K562 (cell line): ENCODE results near the gene TTC8. TPM values are rescaled to one million over a fixed set of nuclear protein-coding genes. Genes with fewer than 3 reads are reported as not detected.

ENCODE experiments used
- ATAC-seq: fragments of 200-7000 bp; cut with Tn5 transposase; 3 replicates; pipeline ENCODE4 v1.9.1; 2020; ENCODE audit warnings: moderate library complexity
- BruUV-seq: library from RNA; stranded (reverse); fragments of 400-500 nt; replicated peaks from 2 replicates; lab custom pipeline; 2021; lab: Mats Ljungman, UMichigan
- CTCF ChIA-PET: fragments of 300-600 bp; formaldehyde crosslinking; extraction: SDS; loops from one replicate; lab custom pipeline; 2021; ENCODE audit warnings: low intra/inter-chr PET ratio; lab: Yijun Ruan, JAX
- POLR2A ChIA-PET: fragments of 300-600, 350-650 bp; sonication (Branson Sonifier 250); formaldehyde crosslinking; extraction: SDS; loops from one replicate; lab custom pipeline; 2021; ENCODE audit warnings: antibody characterized with exemption, inconsistent platforms; lab: Yijun Ruan, JAX
- DNase-seq, 4 experiments: peaks; one replicate each; pipeline versions ENCODE4 v3.0.0 to v3.0.0-alpha.2; 2011 to 2018; ENCODE audit warnings: low spot score in 3 of 4, mixed read lengths in 3 of 4; ENCODE audit errors: extremely low read depth in 1 of 4
- FAIRE-seq: peaks from 2 replicates; lab custom pipeline; 2011; peaks lifted over from hg19 to GRCh38; lab: Jason Lieb, UNC
- H2AFZ ChIP-seq: 2 replicates; pipeline ENCODE4 v1.6.0; 2011; ENCODE audit warnings: low read depth, low read length, control low read depth, inconsistent platforms
- H3K27ac ChIP-seq: fragments of 200-600 bp; 3 replicates; pipeline ENCODE4 v1.8.0; 2011; ENCODE audit warnings: low read depth, mild to moderate bottlenecking, control low read depth, inconsistent platforms, low read length, moderate library complexity, mixed read lengths; ENCODE audit errors: extremely low read depth
- H3K27me3 ChIP-seq, 2 experiments: fragments of 300-600 bp in 1 of 2; 2 replicates in 1 of 2; 3 replicates in 1 of 2; pipeline versions ENCODE4 v1.6.0 to v1.8.0; 2011; ENCODE audit warnings: inconsistent platforms in 2 of 2, low read length in 2 of 2, mild to moderate bottlenecking in 1 of 2, mixed read lengths in 1 of 2, moderate library complexity in 1 of 2; ENCODE audit not compliant: control insufficient read depth in 2 of 2, insufficient read depth in 2 of 2
- H3K36me3 ChIP-seq: fragments of 300-600 bp; 3 replicates; pipeline ENCODE4 v1.8.0; 2011; ENCODE audit warnings: mild to moderate bottlenecking, low read length, inconsistent platforms; ENCODE audit not compliant: control insufficient read depth, insufficient read depth
- H3K4me1 ChIP-seq, 2 experiments: fragments of 200-600 bp in 1 of 2; replicated peaks in 1 of 2; 2 replicates in 1 of 2; 3 replicates in 1 of 2; pipeline versions ENCODE4 v1.5.1 to v1.8.0; 2011; ENCODE audit warnings: inconsistent platforms in 2 of 2, low read length in 2 of 2, mild to moderate bottlenecking in 1 of 2, mixed read lengths in 1 of 2, moderate library complexity in 1 of 2; ENCODE audit not compliant: control insufficient read depth in 2 of 2, insufficient read depth in 2 of 2
- H3K4me2 ChIP-seq: 2 replicates; pipeline ENCODE4 v1.6.1; 2011; ENCODE audit warnings: low read length, control low read depth, inconsistent platforms, mixed read lengths; ENCODE audit not compliant: insufficient read depth
- H3K4me3 ChIP-seq: fragments of 200-600 bp; sonication (generic), shearing (Covaris generic); 2 replicates; pipeline ENCODE4 v1.5.1; 2016; ENCODE audit warnings: control low read depth, inconsistent platforms
- H3K79me2 ChIP-seq: fragments of 200-600 bp; 3 replicates; pipeline ENCODE4 v1.8.0; 2011; ENCODE audit warnings: low read length, inconsistent platforms; ENCODE audit not compliant: control insufficient read depth, insufficient read depth
- H3K9ac ChIP-seq, 2 experiments: 2 replicates each; pipeline versions ENCODE4 v1.6.0 to v1.6.1; 2011; ENCODE audit warnings: low read depth in 2 of 2, low read length in 2 of 2, control low read depth in 1 of 2, inconsistent platforms in 1 of 2, mild to moderate bottlenecking in 1 of 2, mixed read lengths in 1 of 2; ENCODE audit not compliant: insufficient read depth in 1 of 2
- H3K9me1 ChIP-seq: one replicate; pipeline ENCODE4 v1.6.0; 2011; ENCODE audit warnings: inconsistent platforms, mild to moderate bottlenecking, low read length, moderate library complexity; ENCODE audit not compliant: control insufficient read depth, insufficient read depth
- H3K9me3 ChIP-seq: replicated peaks from 2 replicates; pipeline ENCODE4 v1.5.1; 2011; ENCODE audit warnings: low read depth, low read length, inconsistent platforms; ENCODE audit not compliant: control insufficient read depth, insufficient read depth
- H4K20me1 ChIP-seq: replicated peaks from 2 replicates; pipeline ENCODE4 v1.6.1; 2011; ENCODE audit warnings: low read length, inconsistent platforms, mixed read lengths; ENCODE audit not compliant: control insufficient read depth, insufficient read depth
- ADNP ChIP-seq: fragments of 200-800 bp; sonication (Bioruptor generic); IDR thresholded peaks from 2 replicates; pipeline ENCODE4 v1.6.1; 2016; ENCODE audit warnings: missing genetic modification characterization, missing compliant biosample characterization
- E2F3 ChIP-seq: fragments of 250-450 bp; sonication (Bioruptor Pico); IDR thresholded peaks from 2 replicates; pipeline ENCODE4 v1.4.0; 2020; ENCODE audit warnings: mild to moderate bottlenecking
- ETV1 ChIP-seq: fragments of 450-650 bp; conservative IDR thresholded peaks from 2 replicates; pipeline ENCODE4 v1.6.1; 2016; ENCODE audit warnings: missing genetic modification characterization, control low read depth, low read depth, missing compliant biosample characterization
- MCM5 ChIP-seq: fragments of 450-650 bp; IDR thresholded peaks from 2 replicates; pipeline ENCODE4 v1.6.1; 2016; ENCODE audit warnings: low read depth
- MNT ChIP-seq, 2 experiments: fragments of 450-650 bp; conservative IDR thresholded peaks; 2 replicates each; pipeline ENCODE4 v1.6.1; 2017; ENCODE audit warnings: mild to moderate bottlenecking in 2 of 2, moderate library complexity in 2 of 2
- NCOA1 ChIP-seq: fragments of 450-650 bp; IDR thresholded peaks from 2 replicates; pipeline ENCODE4 v1.6.1; 2016; ENCODE audit warnings: low read depth
- PTTG1 ChIP-seq: fragments of 450-650 bp; IDR thresholded peaks from 2 replicates; pipeline ENCODE4 v1.6.1; 2016; ENCODE audit warnings: low read depth, mild to moderate bottlenecking, missing genetic modification characterization, missing compliant biosample characterization
- SPI1 ChIP-seq: IDR thresholded peaks from 2 replicates; pipeline ENCODE4 v1.6.1; 2011; ENCODE audit warnings: low read depth, low read length, control low read depth, borderline replicate concordance
- TEAD4 ChIP-seq, 2 experiments: sonication (generic) in 1 of 2; formaldehyde crosslinking in 1 of 2; IDR thresholded peaks; 2 replicates each; pipeline versions ENCODE4 v1.6.1 to v1.8.0; 2012 to 2022; ENCODE audit warnings: borderline replicate concordance in 1 of 2, inconsistent platforms in 1 of 2, low read length in 1 of 2, mild to moderate bottlenecking in 1 of 2, missing genetic modification reagents in 1 of 2
- TFAM ChIP-seq: fragments of 250-450 bp; sonication (Bioruptor Pico); conservative IDR thresholded peaks from 2 replicates; pipeline ENCODE4 v1.5.0; 2021; ENCODE audit warnings: mild to moderate bottlenecking, moderate library complexity
- ZBTB11 ChIP-seq, 3 experiments: fragments of 200-800 bp in 1 of 3; fragments of 250-450 bp in 1 of 3; fragments of 450-650 bp in 1 of 3; sonication (Bioruptor Pico) in 1 of 3; sonication (Bioruptor generic) in 1 of 3; formaldehyde crosslinking in 1 of 3; IDR thresholded peaks; 2 replicates each; pipeline versions ENCODE4 v1.6.1 to v1.8.0; 2016 to 2022; ENCODE audit warnings: mild to moderate bottlenecking in 2 of 3, missing genetic modification characterization in 2 of 3, missing compliant biosample characterization in 1 of 3, moderate library complexity in 1 of 3
- ZNF589 ChIP-seq: fragments of 200-800 bp; sonication (Bioruptor generic); IDR thresholded peaks from 2 replicates; pipeline ENCODE4 v1.6.1; 2016; ENCODE audit warnings: low read depth, missing genetic modification characterization, missing compliant biosample characterization
- ZNF655 ChIP-seq: fragments of 250-450 bp; sonication (Bioruptor Pico); IDR thresholded peaks from 2 replicates; pipeline ENCODE4 v1.5.0; 2021
- ZNF668 ChIP-seq: fragments of 250-450 bp; sonication (Bioruptor Pico); IDR thresholded peaks from 2 replicates; pipeline ENCODE4 v1.8.0; 2022; ENCODE audit warnings: mild to moderate bottlenecking, inconsistent platforms
- WGBS: fragments of 100-300 bp; shearing (Covaris generic); methylation state at CpG from one replicate; pipeline ENCODE4 v1.1.6; 2016; ENCODE audit warnings: low coverage, mixed read lengths; ENCODE audit not compliant: insufficient coverage; ENCODE audit errors: missing lambda C conversion rate; 5-methylcytosine and 5-hydroxymethylcytosine counted together
- in situ Hi-C: fragments of 300-500 bp; cut with MboI; formaldehyde crosslinking; loops from 4 replicates; pipeline ENCODE4 v1.15.0; 2018; ENCODE audit warnings: inconsistent platforms, mixed read lengths
- intact Hi-C: fragments of 100-400 bp; cut with micrococcal nuclease; formaldehyde crosslinking; loops from 2 replicates; pipeline ENCODE4 v1.14.2; 2022
- polyA plus RNA-seq, 8 experiments: library from polyadenylated mRNA; depleted of rRNA in 4 of 8; stranded (reverse) in 5 of 8; unstranded in 3 of 8; fragments of >200 nt; fragmentation: Nextera tagmentation in 2 of 8; fragmentation: Illumina TruSeq in 1 of 8; extraction: Ambion mirVana in 2 of 8; extraction: Trizol in 1 of 8; gene quantifications; 2 replicates each; pipeline versions ENCODE4 v1.2.1 to v1.2.3, GENCODE V29; 2011 to 2014; ENCODE audit warnings: inconsistent platforms in 1 of 8, missing spikeins in 1 of 8
- total RNA-seq, 7 experiments: library from RNA; depleted of rRNA in 6 of 7; stranded (reverse); fragments of >200 nt in 6 of 7; fragmentation: Illumina TruSeq in 2 of 7; extraction: Trizol in 2 of 7; gene quantifications; 2 replicates each; pipeline versions ENCODE4 v1.2.1 to v1.2.3, GENCODE V29; 2011 to 2021; ENCODE audit warnings: low replicate concordance in 1 of 7
- TF ChIP-seq, protein P1 (sequence below): conservative IDR thresholded peaks from 2 replicates; pipeline ENCODE4 v1.6.1; 2011; ENCODE audit warnings: low read depth, mild to moderate bottlenecking, low read length; ENCODE audit not compliant: control insufficient read depth

TTC8 gene
- total and polyA plus RNA-seq, 9 of the 15 experiments (the other 6 are each of a cell fraction or from before 2014, with no cell fraction given): 7.3 to 22.7 (median 9.6) TPM

- FAIRE-seq (no peak), ATAC-seq (no peak), DNase-seq (no peak)
- intact Hi-C loops (loop anchor here (5.0 kb wide), 1 partner anchor 221 kb away; no protein-coding TSS in a partner anchor), in situ Hi-C loops (no loop called here)
- no peak overlapping the region for H3K27ac ChIP-seq
- peaks cover 2 to 4% of the 10 kb centered on the region in 2 experiments; a peak in 2 of 5 replicates for H3K27me3 ChIP-seq
- no peaks in the 10 kb centered on the region for H3K9me1 ChIP-seq
- H3K4me2 ChIP-seq: no peak overlapping the region
- TF ChIP-seq ZNF668 (CRISPR knock-in tag): no peak
- no peak for TF ChIP-seq SPI1
- TF ChIP-seq TEAD4 (IDR thresholded peaks at IDR 0.05; ENCODE audit: low read length): no peak
- TF ChIP-seq TEAD4 (CRISPR knock-in tag; IDR thresholded peaks at IDR 0.05; ENCODE audit: borderline replicate concordance): no peak
- TF ChIP-seq ADNP (tag): no peak
- TF ChIP-seq ZBTB11 (CRISPR knock-in tag; IDR thresholded peaks at IDR 0.05): no peak
- TF ChIP-seq ZNF655 (CRISPR knock-in tag): no peak
- TF ChIP-seq ZNF589 (CRISPR knock-in tag): no peak
- no peak for TF ChIP-seq MNT (conservative IDR thresholded peaks at IDR 0.05)
- no peak for TF ChIP-seq PTTG1 (tag)
- TF ChIP-seq NCOA1: no peak
- TF ChIP-seq TFAM (CRISPR knock-in tag): no peak
- no peak for TF ChIP-seq MCM5
- no peak for TF ChIP-seq ETV1
- TF ChIP-seq E2F3 (CRISPR knock-in tag): no peak
- TF ChIP-seq, protein P1, sequence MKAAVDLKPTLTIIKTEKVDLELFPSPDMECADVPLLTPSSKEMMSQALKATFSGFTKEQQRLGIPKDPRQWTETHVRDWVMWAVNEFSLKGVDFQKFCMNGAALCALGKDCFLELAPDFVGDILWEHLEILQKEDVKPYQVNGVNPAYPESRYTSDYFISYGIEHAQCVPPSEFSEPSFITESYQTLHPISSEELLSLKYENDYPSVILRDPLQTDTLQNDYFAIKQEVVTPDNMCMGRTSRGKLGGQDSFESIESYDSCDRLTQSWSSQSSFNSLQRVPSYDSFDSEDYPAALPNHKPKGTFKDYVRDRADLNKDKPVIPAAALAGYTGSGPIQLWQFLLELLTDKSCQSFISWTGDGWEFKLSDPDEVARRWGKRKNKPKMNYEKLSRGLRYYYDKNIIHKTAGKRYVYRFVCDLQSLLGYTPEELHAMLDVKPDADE: no peak
- no peaks in the 10 kb centered on the region for H3K36me3 ChIP-seq
- ChIA-PET POLR2A (interaction anchor here (0.7 kb wide), 1 partner anchor 37 kb away, joined by 3 read pairs; no protein-coding TSS in a partner anchor), CTCF (no interaction called here)
- no peaks in the 10 kb centered on the region for H4K20me1 ChIP-seq
- no TSS peak for BruUV-seq
- H3K9me3 ChIP-seq: no peaks in the 10 kb centered on the region
- H2AFZ ChIP-seq: no peak overlapping the region
- 35% methylated on average over 3 of the region's 3 CpGs for whole genome bisulfite sequencing
- no peak overlapping the region for H3K4me3 ChIP-seq
- H3K4me1 ChIP-seq: peaks cover 5 to 16% of the 10 kb centered on the region in 2 experiments; a peak in 4 of 5 replicates
- H3K79me2 ChIP-seq: no peaks in the 10 kb centered on the region
- H3K9ac ChIP-seq: no peak overlapping the region
These were observed 33.2 kb upstream of the TTC8 start for GRCh38 chr14:88791252-88791621.
